ENCODE data around the gene PTS.

PTS gene

GRCh38 chr11:112265659-112266409 lies 39.6 kb downstream of the PTS start:
- DNase-seq (ENCODE audit: low spot score): no peak

DNA sequence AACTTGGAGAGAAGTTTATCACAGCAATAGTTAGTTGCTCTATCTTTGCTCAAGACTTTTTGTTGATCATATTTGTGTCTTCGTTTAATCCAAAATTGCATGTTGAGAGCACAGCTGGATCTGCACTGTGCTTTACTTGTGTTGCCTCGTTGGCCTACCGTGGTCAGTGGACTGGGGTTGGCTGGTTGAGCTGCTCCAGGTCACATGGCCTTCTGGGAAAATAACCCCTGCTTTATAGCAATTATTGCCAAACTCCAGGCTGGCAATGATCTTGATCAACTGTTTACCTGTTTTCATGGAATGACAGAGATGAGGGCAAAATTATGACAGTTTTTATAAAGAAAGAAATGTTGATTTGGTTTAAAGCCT lies 40.2 kb downstream of the PTS start:
- no peak for DNase-seq (ENCODE audit: low spot score)

DNA sequence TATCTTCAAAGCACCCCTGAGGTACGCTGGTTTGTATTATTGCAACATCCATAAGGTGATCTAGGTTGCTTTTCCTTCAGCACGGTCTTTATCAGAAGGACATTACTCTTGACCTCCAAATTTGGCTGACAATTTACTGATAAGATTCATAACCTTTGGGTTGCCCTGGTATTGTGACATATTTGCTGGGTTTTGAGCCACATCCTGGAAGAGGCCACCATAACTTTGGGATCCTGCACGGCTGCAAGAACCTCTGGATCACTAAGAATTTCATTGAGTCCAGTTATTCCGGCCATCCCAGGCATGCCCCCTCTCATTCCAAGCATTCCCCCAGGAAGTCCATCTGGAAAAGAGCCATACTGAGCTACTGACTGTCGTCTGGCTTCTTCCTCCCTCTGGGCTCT lies 41.0 kb downstream of the PTS start:
- DNase-seq (ENCODE audit: low spot score): no peak

DNA sequence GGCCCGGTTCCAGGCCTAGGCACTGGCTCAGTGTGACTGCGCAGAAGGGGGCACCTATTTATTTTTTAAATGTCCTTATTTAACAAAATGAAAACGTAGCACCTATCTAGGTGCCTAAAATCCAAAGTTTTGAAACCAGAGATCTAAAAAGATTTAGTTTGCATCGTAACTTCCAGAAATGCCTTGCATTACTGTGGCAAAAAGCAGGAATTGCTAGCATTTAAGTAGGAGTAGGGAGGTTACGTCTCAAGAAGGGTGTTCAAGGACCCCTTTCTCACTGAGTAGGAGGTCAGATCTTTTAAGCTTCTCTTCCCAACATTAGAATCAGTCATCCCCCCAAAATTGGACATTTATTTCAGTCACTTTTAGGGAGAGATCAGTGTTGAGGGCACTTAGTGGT lies 42.2 kb downstream of the PTS start:
- DNase-seq (ENCODE audit: low spot score): no peak

DNA sequence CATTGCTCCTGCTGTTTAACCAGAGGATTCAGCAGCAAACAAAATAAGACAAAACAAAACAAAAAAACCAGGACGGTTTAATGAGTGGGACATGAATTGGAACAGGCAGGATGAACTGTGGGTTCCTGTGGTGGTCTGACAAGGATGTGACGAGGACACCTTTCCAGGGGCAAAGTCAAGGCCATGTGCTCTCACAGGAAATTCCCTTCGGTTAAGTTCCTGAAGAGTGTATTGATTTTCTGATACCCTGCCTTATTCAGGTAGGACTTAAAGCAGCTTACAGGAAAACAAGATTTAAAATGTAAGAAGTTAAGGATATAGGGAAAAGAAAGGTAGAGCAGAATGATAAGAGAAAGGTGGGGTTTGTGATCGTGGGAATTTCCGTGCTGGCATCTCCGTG lies 42.9 kb downstream of the PTS start:
- DNase-seq (ENCODE audit: low spot score): no peak

DNA sequence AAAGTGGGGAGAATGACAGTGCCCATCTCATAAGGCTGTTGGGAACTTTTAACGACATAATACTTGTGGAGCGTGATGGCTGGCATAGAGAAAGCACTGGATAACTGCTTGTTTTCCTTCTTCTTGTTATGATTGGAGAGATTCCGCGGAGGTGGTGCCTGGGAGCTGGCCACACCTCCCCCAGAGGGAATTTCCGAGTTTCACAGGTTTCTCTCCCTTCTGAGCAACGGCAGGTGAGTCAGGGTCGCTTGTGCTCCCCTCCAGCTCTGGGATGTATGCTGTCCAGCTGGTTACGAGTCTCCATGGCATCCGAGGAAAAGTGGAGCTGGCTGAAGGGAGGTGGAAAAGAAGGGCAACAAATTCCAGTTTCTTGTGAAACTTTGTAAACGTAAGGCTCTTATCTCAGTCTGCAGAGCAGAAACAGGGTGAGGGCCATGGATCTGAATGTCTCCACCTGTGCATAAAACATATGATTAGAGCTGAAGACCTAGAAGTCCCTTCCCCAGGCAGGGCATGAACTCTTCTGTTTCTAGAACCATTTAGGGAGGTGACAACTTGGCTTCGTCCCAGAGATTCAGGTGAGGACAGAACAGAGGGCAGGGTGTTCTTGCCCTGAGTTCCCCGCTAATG lies 44.4 kb downstream of the PTS start:
- DNase-seq (ENCODE audit: low spot score): no peak

DNA sequence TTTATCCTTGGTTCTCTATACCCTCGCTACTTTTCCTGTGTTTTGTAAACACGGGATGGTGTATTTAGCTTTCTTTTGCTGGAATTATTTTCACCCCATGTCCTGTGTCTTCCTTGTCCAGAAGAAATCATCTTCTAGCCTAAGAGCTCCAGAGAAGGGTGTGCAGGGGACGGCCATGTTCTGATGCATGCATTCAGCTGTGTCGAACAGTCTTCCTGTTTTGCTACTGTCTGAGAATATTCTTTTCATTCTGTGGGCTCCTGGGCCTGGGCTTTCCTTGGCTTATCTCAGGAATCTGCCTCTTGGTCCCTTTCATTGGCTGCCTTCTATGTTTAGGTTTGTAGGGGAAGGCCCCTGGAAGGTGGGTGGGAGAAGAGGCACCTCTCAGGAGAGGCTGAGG lies 45.0 kb downstream of the PTS start:
- DNase-seq (ENCODE audit: low spot score): no peak

GRCh38 chr11:112273066-112273465 lies 46.8 kb downstream of the PTS start:
- no peak for DNase-seq (ENCODE audit: low spot score)

DNA sequence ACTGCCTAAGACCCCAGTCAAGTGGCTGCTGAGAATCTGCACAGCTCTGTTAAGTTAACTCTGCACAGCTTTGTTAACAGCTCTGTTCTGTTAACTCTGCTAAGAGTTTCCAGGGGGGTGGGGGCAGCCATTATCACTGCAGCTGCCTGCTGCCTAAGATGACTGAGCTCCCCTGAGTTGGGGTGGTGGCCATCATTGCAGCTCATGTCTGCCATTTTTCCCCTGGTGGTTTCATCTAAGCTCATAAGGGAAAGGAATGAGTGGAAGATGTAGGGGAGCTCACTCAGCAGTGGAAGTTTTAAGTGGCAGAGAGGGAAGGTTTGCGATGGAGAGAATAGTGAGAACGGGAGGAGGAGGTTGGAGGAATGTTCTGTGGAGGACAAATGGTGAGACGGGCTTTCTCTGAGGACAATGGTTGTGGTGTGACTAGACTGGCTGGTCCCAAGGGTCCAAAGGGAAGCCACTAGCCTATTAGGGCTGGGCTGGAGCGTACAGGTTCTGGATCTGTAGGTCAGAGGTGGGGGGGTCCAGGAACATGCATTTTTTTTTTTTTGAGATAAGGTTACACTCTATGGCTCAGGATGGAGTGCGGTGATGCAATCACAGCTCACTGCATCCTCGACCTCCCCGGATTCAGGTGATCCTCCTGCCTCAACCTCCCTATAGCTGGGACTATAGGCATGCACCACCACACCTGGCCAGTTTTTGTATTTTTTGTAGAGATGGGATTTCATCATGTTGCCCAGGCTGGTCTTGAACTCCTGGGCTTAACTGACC lies 48.0 kb downstream of the PTS start:
- DNase-seq (ENCODE audit: low spot score): no peak

DNA sequence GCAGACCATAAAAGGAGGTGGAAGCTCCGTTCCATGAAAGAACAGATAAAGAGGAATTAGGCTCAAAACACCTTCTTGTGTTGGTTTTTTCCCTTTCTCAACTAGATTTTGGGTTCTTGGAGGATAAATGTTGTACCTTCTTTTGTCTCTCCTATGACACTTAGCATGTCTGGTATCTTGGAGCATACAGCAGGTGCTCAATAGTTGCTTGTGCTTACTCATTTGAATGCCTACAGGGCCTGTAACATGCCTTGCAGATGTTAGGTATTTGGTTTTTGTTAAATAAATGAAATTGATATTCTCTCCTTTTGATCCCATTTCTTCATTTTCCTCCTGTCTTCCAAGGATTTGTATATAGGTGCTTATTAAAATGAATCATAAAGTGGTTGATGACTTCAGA lies 50.8 kb downstream of the PTS start:
- DNase-seq (ENCODE audit: low spot score): no peak

- no peak for DNase-seq (ENCODE audit: low spot score)
These were observed 51.7 kb downstream of the PTS start for GRCh38 chr11:112277941-112278340.

DNA sequence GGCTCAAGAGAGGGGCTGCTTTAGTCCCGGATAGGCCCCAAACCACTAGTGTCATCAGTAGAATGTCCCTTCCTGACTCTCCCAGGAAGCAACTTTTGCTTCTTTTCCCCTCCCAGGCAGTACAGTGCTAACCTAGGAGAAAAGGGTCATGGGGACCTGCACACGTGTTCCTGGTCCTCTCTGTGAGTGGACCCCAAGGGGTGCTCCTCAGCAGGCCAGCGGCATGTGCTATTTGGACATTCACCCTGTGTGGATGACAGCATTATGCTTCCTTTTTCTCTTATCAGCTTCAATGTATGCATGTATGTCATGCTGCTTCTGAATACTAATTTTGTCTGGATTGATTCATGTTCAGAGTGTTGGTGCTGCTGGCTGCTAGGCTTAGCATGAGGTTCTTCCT lies 52.6 kb downstream of the PTS start:
- no peak for DNase-seq (ENCODE audit: low spot score)

- peak; percentile 74 for DNase-seq (ENCODE audit: low spot score)
These were observed 53.7 kb downstream of the PTS start for GRCh38 chr11:112279901-112280267.

DNA sequence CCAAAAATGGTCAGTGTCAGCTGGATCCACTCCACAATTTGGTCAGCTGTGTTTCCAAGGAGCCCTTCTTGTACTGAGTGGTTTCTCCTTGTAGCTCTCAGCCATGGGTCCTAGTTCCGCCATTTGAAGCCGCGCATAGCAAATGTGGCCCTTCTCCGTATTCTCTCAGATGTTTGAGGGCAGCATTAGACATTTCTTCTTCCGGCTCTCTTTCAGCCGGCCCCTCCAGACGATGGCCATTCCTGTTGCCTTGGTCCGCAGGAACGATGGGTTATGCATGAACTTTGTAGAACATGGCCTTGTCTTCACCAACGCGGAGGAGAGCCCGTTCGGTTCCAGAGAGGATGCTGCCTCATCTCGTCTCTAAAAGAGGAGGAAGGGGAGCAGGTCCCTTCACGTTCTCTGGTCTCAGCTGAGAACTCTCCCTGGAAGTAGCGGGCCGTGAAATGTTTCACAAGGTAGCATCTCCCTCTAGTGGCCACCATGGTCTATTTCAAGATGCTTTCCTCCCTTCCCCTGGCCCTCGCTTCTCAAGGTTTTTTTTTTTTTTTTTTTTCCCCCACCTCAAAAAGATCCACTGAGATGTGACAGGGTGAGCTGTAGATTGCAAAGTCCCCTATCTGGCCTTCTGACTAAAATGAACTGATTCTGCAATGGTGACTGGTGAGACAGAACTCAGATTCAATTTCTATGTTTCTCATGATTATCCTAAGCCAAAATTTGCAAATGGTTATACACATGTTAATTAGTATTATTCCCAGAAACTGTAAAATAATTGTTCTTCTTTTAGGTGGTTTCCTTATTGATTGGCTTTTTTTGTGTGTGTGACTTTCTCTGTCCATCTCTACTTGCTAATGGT lies 54.3 kb downstream of the PTS start:
- peak; percentile 82 for DNase-seq (ENCODE audit: low spot score)

DNA sequence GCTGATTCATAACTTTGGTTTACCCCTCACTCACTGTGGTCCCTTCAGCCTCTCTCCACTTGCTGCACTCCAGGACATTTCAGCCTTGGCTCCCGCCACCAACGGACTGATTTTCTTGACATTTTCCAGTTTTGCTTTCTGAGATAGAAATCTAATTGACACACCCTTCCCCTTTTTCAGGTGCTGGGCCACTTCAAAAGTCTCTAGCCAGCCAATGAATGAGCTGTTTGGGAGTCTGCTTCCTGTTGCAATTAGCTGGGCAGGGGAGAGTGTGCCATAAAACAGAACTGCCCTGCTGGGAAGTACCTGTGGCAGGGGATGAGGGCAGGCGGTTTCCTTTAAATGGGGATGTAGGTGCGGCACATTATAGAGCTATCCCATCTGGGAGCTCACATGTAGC lies 55.5 kb downstream of the PTS start:
- DNase-seq (ENCODE audit: low spot score): no peak

Data from CD4-positive, alpha-beta T cell treated with Interleukin-6 at 100 ng/mL for 8 hours (primary cell).